Measurements from ENCODE around the gene HLX. TPM values are rescaled to one million over a fixed set of nuclear protein-coding genes. Genes with fewer than 3 reads are reported as not detected.

Gene HLX
- total RNA-seq, 6 experiments from 2014 or later: 5.5 to 10.8 (median 6.7) TPM

GRCh38 chr1:220914283-220915116 lies 35.3 kb downstream of the HLX start:
- Histone ChIP-seq H3K4me3 (no peak overlapping the region), H3K4me1 (peaks cover 0 to 40% (median 9%) of the 10 kb centered on the region in 4 donors), H3K27ac (peak overlapping the region in 2 of 3 donors; percentile 52 to 56), H3K27me3 (no peaks in the 10 kb centered on the region), H3K9me3 (no peaks in the 10 kb centered on the region), H3K36me3 (no peaks in the 10 kb centered on the region)
- ATAC-seq (peak; percentile 86 to 95 (median 89)), DNase-seq (peak in 1 of 3 donors; percentile 86)
- 30% methylated on average over 6 of the region's 6 CpGs for WGBS (ENCODE audit: insufficient coverage, low coverage, low lambda C conversion rate, missing lambda C conversion rate)
- intact Hi-C loops (cut with DNase I): no loop called here
- no peak for TF ChIP-seq POLR2A (IDR thresholded peaks at IDR 0.05)
- TF ChIP-seq CTCF (IDR thresholded peaks at IDR 0.05): peak in 1 of 4 donors; percentile 6

- peak overlapping the region in 2 of 3 donors; percentile 52 to 56 for H3K27ac ChIP-seq
- ATAC-seq (peak in 2 of 4 donors; percentile 4 to 20), DNase-seq (no peak)
- intact Hi-C loops (cut with DNase I): no loop called here
- TF ChIP-seq CTCF (IDR thresholded peaks at IDR 0.05) (no peak), POLR2A (IDR thresholded peaks at IDR 0.05) (no peak)
- no peak overlapping the region for H3K4me3 ChIP-seq
- no peaks in the 10 kb centered on the region for H3K9me3 ChIP-seq
- H3K36me3 ChIP-seq: no peaks in the 10 kb centered on the region
- H3K4me1 ChIP-seq: peaks cover 0 to 42% (median 9%) of the 10 kb centered on the region in 4 donors
- no peaks in the 10 kb centered on the region for H3K27me3 ChIP-seq
- 47% methylated on average over 4 of the region's 4 CpGs for WGBS (ENCODE audit: insufficient coverage, low coverage, low lambda C conversion rate, missing lambda C conversion rate)
Measured at GRCh38 chr1:220915117-220915440, 35.8 kb downstream of the HLX start.

GRCh38 chr1:220915954-220916353 lies 36.7 kb downstream of the HLX start:
- H3K27ac ChIP-seq: no peak overlapping the region
- intact Hi-C loops (cut with DNase I): no loop called here
- WGBS (ENCODE audit: insufficient coverage, low coverage, low lambda C conversion rate, missing lambda C conversion rate): 67% methylated on average over 1 of the region's 1 CpG
- H3K27me3 ChIP-seq: no peaks in the 10 kb centered on the region
- ATAC-seq (no peak), DNase-seq (no peak)
- no peaks in the 10 kb centered on the region for H3K36me3 ChIP-seq
- no peaks in the 10 kb centered on the region for H3K9me3 ChIP-seq
- H3K4me3 ChIP-seq: no peak overlapping the region
- peaks cover 0 to 50% (median 9%) of the 10 kb centered on the region in 4 donors for H3K4me1 ChIP-seq
- TF ChIP-seq CTCF (IDR thresholded peaks at IDR 0.05): no peak

GRCh38 chr1:220917101-220917500 lies 37.9 kb downstream of the HLX start:
- WGBS (ENCODE audit: insufficient coverage, low coverage, low lambda C conversion rate, missing lambda C conversion rate): 50% methylated on average over 5 of the region's 5 CpGs
- Histone ChIP-seq H3K4me1 (peaks cover 0 to 58% (median 9%) of the 10 kb centered on the region in 4 donors), H3K4me3 (no peak overlapping the region), H3K9me3 (no peaks in the 10 kb centered on the region), H3K27ac (no peak overlapping the region), H3K36me3 (no peaks in the 10 kb centered on the region), H3K27me3 (no peaks in the 10 kb centered on the region)
- no peak for DNase-seq
- no peak for ATAC-seq
- TF ChIP-seq POLR2A (IDR thresholded peaks at IDR 0.05): no peak
- no peak for TF ChIP-seq CTCF (IDR thresholded peaks at IDR 0.05)
- intact Hi-C loops (cut with DNase I): no loop called here

Measured in right lobe of liver (tissue), 6 donors.